ENCODE results near the gene ESRRG. TPM values are rescaled to one million over a fixed set of nuclear protein-coding genes. Genes with fewer than 3 reads are reported as not detected.

Gene ESRRG
- total and polyA plus RNA-seq, 2 experiments from 2014 or later = 1.2 to 1.7 TPM

DNA sequence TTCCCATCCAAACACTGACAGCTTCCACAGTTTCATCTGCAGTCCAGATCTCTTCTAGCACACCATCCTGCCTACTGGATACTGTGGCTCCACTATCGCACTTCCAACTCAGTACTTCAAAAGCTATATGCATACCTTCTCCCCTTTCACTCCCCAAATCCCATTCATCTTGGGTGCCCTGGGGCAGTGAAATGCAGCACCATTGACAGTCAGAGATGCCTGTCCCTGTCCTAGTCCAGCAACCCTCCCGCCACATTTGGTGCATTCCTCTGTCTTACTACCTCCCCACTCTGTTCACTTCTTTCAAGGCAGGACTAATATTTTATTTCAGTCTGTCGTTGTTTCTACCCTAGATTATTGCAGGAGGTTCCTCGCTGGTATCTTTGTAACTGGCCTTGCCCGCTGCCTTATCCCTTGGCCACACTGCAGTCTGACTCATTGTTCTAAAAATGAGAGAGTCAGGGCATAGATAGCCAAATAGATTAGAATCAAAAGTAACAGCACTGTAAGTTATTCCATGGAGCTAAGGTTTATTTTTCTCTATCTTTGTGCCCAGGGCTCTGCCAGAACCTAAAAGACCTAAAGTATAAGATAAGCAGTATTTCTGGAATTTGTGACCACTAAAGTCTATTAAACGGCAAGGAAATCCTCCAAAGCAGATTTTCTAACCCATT, 96.7 kb downstream of the ESRRG start (continued):
- no peak for TF ChIP-seq POLR2AphosphoS5 (IDR thresholded peaks at IDR 0.05; ENCODE audit: low read depth)
- no peak for TF ChIP-seq JUNB (IDR thresholded peaks at IDR 0.05; ENCODE audit: unreplicated experiment)
- TF ChIP-seq EZH2 (IDR thresholded peaks at IDR 0.05; ENCODE audit: low read depth, unreplicated experiment) = no peak
- TF ChIP-seq EZH2phosphoT487 (IDR thresholded peaks at IDR 0.05; ENCODE audit: unreplicated experiment) = no peak
- TF ChIP-seq ZNF331 (CRISPR knock-in tag; IDR thresholded peaks at IDR 0.05; ENCODE audit: low read depth) = no peak

DNA sequence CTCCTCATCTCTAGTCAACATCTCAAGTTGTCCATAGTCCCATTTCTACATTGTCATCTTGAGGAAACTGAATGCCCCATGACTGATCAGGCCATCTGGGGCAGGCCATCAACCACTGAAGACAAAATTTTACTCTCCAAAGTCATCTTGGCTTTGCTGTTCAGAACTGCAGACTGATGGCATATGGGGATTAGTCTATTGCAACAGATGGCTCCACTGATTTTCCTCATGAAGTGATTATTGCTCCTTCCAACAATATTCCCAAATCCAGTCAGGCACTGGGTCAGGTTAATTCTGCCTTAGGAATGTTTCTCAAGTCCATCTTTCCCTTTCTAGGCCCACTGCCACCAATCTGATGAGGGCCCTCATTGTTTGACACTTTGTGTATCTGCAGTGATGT, 101.7 kb downstream of the ESRRG start:
- H3K9me3 Mint-ChIP-seq = no peaks in the 10 kb centered on the region
- H3K4me3 Mint-ChIP-seq = no peak overlapping the region
- ATAC-seq (no peak), DNase-seq (ENCODE audit: low spot score) (no peak)
- Histone ChIP-seq H3K79me2 (replicated peaks; ENCODE audit: insufficient read depth) (no peaks in the 10 kb centered on the region), H3K4me2 (no peak overlapping the region), H3K4me3 (no peak overlapping the region), H3K4me1 (ENCODE audit: insufficient read depth) (no peaks in the 10 kb centered on the region), H3F3A (replicated peaks; ENCODE audit: low read depth) (no peaks in the 10 kb centered on the region), H3K27me3 (ENCODE audit: insufficient read depth) (no peaks in the 10 kb centered on the region), H2AFZ (no peak overlapping the region), H3K9me2 (ENCODE audit: insufficient read depth) (no peaks in the 10 kb centered on the region), H3K36me3 (ENCODE audit: insufficient read depth) (no peaks in the 10 kb centered on the region), H4K20me1 (replicated peaks; ENCODE audit: insufficient read depth) (no peaks in the 10 kb centered on the region), H3K27ac (ENCODE audit: low read depth) (no peak overlapping the region)
- H3K36me3 Mint-ChIP-seq (ENCODE audit: low read depth) = no peaks in the 10 kb centered on the region
- peaks cover 5% of the 10 kb centered on the region; the same call in 2 of the 3 replicates for H3K4me1 Mint-ChIP-seq
- TF ChIP-seq, protein P1, sequence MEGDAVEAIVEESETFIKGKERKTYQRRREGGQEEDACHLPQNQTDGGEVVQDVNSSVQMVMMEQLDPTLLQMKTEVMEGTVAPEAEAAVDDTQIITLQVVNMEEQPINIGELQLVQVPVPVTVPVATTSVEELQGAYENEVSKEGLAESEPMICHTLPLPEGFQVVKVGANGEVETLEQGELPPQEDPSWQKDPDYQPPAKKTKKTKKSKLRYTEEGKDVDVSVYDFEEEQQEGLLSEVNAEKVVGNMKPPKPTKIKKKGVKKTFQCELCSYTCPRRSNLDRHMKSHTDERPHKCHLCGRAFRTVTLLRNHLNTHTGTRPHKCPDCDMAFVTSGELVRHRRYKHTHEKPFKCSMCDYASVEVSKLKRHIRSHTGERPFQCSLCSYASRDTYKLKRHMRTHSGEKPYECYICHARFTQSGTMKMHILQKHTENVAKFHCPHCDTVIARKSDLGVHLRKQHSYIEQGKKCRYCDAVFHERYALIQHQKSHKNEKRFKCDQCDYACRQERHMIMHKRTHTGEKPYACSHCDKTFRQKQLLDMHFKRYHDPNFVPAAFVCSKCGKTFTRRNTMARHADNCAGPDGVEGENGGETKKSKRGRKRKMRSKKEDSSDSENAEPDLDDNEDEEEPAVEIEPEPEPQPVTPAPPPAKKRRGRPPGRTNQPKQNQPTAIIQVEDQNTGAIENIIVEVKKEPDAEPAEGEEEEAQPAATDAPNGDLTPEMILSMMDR (conservative IDR thresholded peaks at IDR 0.05; ENCODE audit: low read depth in 2 of 2) = no peak
- no peak for TF ChIP-seq STAT1 (IDR thresholded peaks at IDR 0.05; ENCODE audit: unreplicated experiment)
- TF ChIP-seq, protein P2, sequence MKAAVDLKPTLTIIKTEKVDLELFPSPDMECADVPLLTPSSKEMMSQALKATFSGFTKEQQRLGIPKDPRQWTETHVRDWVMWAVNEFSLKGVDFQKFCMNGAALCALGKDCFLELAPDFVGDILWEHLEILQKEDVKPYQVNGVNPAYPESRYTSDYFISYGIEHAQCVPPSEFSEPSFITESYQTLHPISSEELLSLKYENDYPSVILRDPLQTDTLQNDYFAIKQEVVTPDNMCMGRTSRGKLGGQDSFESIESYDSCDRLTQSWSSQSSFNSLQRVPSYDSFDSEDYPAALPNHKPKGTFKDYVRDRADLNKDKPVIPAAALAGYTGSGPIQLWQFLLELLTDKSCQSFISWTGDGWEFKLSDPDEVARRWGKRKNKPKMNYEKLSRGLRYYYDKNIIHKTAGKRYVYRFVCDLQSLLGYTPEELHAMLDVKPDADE (IDR thresholded peaks at IDR 0.05) = no peak
- H3K27ac Mint-ChIP-seq = no peak overlapping the region
- no peaks in the 10 kb centered on the region for H3K27me3 Mint-ChIP-seq (ENCODE audit: insufficient read depth, low read depth, poor library complexity)

DNA sequence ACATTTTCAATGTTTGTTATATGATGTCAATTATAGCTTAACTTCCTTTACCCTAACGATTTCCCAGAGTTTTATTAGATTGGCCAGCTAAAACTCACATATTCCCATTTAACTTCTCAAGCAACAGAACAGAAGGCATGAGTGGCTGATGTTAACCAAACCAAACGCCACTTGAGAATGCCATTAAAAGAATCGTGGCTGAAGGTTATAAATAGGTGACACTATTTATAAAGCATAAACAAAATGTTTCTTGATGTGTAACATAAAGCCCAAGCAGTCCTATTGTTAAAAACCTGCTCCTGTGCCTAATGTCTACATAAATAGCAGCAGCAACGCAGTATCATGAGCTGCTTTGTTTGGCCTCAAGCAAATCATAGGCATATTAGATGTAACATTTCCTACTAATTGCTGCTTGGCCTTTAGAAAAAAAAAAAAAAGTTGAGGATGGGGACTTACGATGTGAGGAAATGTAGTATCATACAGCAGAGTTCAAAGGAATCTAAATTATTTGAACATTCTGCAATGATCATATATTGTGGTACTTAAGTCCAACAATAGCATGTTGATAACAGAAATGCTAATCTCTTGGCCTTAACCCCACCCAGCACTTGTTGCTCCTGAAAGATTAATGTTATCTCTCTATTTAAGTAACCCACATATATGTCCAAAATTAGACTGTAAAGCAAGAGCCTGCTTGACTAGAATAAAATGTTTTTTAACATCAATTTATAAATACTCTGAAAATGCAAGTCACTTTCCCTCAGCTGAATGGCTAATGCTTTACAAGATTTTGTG, 106.0 kb downstream of the ESRRG start:
- H3K27me3 Mint-ChIP-seq (ENCODE audit: insufficient read depth, low read depth, poor library complexity) = no peaks in the 10 kb centered on the region
- Histone ChIP-seq H3K79me2 (replicated peaks; ENCODE audit: insufficient read depth) (no peaks in the 10 kb centered on the region), H2AFZ (no peak overlapping the region), H3F3A (replicated peaks; ENCODE audit: low read depth) (no peaks in the 10 kb centered on the region), H3K4me3 (no peak overlapping the region), H3K36me3 (ENCODE audit: insufficient read depth) (no peaks in the 10 kb centered on the region), H3K4me2 (no peak overlapping the region), H4K20me1 (replicated peaks; ENCODE audit: insufficient read depth) (no peaks in the 10 kb centered on the region), H3K4me1 (ENCODE audit: insufficient read depth) (no peaks in the 10 kb centered on the region), H3K27ac (ENCODE audit: low read depth) (no peak overlapping the region), H3K9me2 (ENCODE audit: insufficient read depth) (no peaks in the 10 kb centered on the region), H3K27me3 (ENCODE audit: insufficient read depth) (no peaks in the 10 kb centered on the region)
- no peaks in the 10 kb centered on the region for H3K9me3 Mint-ChIP-seq
- TF ChIP-seq, protein P1 (conservative IDR thresholded peaks at IDR 0.05; ENCODE audit: low read depth in 2 of 2) = no peak
- TF ChIP-seq, protein P2 (IDR thresholded peaks at IDR 0.05) = no peak
- no peak for TF ChIP-seq NANOG (IDR thresholded peaks at IDR 0.05; ENCODE audit: borderline replicate concordance)
- H3K4me3 Mint-ChIP-seq = no peak overlapping the region
- ATAC-seq = no peak
- H3K27ac Mint-ChIP-seq = no peak overlapping the region
- H3K36me3 Mint-ChIP-seq (ENCODE audit: low read depth) = no peaks in the 10 kb centered on the region
- DNase-seq (ENCODE audit: low spot score) = no peak
- peaks cover 12% of the 10 kb centered on the region; the same call in 2 of the 3 replicates for H3K4me1 Mint-ChIP-seq

Measured in GM23338 (cell line).